ENCODE measurements around the gene GREB1L.

The GREB1L gene

DNA sequence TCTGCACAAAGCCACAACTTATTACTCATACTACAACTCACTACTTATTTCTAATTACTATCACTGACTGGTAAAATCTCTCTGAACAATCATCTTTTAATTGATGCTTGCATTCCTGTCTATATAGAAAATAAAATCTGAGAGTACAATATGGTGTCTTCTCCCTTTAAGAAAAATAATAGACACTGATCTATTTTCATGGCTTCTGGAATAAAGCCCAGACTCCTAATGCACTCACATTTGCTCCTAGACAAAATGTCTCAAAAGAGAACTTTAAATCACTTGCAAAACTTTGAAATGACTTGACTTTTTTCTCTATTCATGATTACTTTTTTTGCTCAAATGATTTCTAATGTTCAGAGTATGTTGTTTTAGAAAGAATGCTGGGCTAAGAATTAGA lies 329.7 kb downstream of the GREB1L start:
- TF ChIP-seq, protein P1, sequence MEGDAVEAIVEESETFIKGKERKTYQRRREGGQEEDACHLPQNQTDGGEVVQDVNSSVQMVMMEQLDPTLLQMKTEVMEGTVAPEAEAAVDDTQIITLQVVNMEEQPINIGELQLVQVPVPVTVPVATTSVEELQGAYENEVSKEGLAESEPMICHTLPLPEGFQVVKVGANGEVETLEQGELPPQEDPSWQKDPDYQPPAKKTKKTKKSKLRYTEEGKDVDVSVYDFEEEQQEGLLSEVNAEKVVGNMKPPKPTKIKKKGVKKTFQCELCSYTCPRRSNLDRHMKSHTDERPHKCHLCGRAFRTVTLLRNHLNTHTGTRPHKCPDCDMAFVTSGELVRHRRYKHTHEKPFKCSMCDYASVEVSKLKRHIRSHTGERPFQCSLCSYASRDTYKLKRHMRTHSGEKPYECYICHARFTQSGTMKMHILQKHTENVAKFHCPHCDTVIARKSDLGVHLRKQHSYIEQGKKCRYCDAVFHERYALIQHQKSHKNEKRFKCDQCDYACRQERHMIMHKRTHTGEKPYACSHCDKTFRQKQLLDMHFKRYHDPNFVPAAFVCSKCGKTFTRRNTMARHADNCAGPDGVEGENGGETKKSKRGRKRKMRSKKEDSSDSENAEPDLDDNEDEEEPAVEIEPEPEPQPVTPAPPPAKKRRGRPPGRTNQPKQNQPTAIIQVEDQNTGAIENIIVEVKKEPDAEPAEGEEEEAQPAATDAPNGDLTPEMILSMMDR (IDR thresholded peaks at IDR 0.05; ENCODE audit: borderline replicate concordance, control extremely low read depth, extremely low read depth, insufficient read depth, missing control alignments): no peak
- in situ Hi-C loops (cut with MboI; ENCODE audit: low sequenced_read_pairs, unreplicated experiment): no loop called here

More for the DNA sequence above, 329.7 kb downstream of the GREB1L start:
- no peak for DNase-seq (ENCODE audit: low spot score)

All from GM13976 (cell line).